HG02852 (cell line): Measurements from ENCODE around the gene TET1.
"Not testable (repeated sequence)": the region's sequence is repeated elsewhere in the genome, so short reads cannot be mapped to it uniquely, and the experiment has no call there.

Experiments
- ATAC-seq: cut with Tn5 transposase; IDR thresholded peaks from one replicate; pipeline ENCODE4 v1.9.1; 2021; ENCODE audit warnings: mild to moderate bottlenecking, moderate library complexity; ENCODE audit not compliant: unreplicated experiment

TET1 gene

GRCh38 chr10:68560186-68560942 is at the start of gene TET1:
Gene TET1, plus strand, starts transcription at chr10:68560337. Its CDS starts 12,002 bp downstream, at chr10:68572339.
- ATAC-seq = no peak

DNA sequence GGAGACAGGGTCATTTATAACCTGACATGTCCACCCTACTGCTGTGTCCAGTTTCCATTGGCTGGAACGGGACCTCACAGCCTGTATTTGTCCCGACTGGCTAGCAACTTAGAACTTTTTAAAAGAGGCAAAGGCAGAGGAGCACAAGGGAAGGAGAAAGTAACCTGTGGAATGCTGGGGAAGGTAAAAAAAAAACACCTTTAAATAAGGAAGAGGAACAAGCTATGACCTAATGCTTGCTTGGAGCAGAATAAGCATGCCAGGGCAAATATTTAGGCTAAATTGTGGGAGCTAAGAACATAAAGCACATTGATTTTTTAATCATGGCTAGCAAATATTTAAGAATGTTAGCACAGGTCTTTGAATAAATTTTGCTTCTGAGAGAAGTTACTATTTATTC is 43.9 kb upstream of the TET1 start:
- not testable (repeated sequence) for ATAC-seq

DNA sequence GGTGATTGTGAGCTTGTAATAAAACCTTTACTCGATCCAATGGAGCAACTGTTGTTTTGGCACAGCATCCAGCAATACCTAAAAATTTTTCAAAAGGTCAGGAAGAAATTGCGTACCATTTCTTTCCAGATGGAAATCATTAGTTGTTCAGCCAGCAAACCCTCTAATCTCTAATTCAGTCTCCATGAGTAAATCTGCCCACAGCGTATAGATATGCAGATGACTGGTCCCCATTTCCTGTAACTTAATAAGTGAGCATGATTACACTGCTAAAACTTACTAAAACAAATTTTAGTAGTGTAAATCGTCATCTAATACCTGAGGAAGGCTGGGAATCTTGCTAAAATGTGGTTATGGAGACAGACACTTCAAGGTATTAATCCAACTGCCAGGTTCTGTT is 43.4 kb upstream of the TET1 start:
- no peak for ATAC-seq

- no peak for ATAC-seq
Measured at GRCh38 chr10:68517188-68517587, 42.9 kb upstream of the TET1 start.

- not testable (repeated sequence) for ATAC-seq
Measured at GRCh38 chr10:68518609-68519008, 41.5 kb upstream of the TET1 start.

GRCh38 chr10:68525490-68526038 is 34.6 kb upstream of the TET1 start:
- ATAC-seq = not testable (repeated sequence)

GRCh38 chr10:68526634-68527307 is 33.4 kb upstream of the TET1 start:
- ATAC-seq = peak; percentile 46

DNA sequence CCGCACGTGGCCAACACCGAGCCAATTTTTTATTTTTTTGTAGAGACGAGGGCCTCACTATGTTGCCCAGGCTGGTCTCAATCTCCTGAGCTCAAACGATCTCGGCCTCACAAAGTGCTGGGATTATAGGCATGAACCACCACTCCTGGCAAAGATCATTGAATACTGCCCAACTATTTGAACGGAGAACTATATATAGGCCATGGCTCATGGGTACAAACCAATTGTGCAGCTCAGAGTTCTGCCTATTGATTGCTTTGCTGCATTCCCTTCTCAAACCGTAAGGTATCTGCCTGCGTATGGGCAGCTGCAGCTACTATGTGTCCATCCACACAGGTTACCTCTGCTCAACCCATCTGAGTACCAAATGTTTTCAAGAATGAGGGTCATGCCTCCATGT is 23.2 kb upstream of the TET1 start:
- no peak for ATAC-seq

GRCh38 chr10:68537796-68538195 is 22.3 kb upstream of the TET1 start:
- no peak for ATAC-seq

DNA sequence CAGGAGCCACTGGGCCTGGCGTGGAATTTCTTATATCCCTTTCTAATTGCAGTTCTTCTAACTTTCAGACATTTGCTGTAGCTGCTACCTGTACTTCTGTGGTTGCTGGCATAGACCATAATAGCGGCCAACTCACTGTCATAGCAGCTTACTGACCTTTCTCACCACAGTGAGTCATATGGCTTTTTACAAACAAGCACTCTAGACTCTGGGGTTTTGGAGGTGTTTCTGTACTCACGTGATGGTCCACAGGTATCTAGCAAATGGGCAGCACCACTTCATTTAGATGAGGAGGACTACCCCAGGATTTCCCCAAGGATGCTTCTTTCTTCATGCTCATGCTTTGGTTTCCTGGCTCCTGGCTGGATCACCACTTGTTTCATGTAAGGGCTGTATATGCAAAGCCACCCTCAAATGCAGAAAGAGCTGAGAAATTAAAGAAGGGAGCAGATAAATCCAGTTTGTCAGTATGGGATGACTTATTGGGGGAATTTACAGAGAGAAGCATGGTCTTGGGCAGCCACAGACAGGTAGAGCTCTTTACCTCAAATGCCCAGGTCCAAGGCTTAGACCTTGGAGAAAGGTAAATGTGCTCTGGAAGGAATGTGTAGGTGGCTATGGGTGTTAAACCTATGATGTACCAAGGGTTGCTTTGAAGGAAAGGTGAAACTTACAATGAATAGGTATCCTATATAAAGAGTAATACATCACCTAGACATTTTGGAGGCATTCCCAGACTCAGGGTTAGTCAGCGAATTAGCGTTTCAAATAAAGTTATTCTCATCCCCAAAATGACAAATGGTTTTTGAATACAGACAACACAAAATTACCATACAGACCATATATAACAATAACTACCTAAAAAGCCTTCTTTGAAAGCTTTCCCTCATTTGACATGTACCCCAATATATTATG is 16.9 kb upstream of the TET1 start:
- no peak for ATAC-seq

- no peak for ATAC-seq
Measured at GRCh38 chr10:68550747-68551411, 9.3 kb upstream of the TET1 start.

- ATAC-seq = no peak
Measured at GRCh38 chr10:68553138-68553537, 7.0 kb upstream of the TET1 start.

DNA sequence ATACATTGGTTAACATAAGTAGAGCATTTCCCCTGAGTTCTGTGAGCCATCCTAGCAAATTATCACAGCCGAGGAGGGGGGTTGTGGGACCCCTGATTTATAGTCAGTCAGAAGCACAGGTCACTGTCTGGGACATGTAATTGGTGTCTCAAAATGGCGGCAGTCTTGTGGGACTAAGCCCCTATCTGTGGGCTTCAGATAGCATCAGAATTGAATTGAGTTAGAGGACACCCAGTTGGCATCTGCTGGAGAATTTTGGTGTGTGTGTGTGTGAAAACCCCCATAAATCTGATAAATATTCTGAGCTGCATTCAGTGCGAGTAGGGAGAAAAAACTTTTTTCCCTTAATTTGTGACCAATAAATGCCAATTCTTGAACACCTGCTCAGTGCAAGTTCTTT is 6.5 kb upstream of the TET1 start:
- no peak for ATAC-seq

GRCh38 chr10:68558478-68558877 is 1.7 kb upstream of the TET1 start:
- ATAC-seq = no peak

GRCh38 chr10:68559251-68559650 is 886 bp upstream of the TET1 start:
- ATAC-seq = no peak

DNA sequence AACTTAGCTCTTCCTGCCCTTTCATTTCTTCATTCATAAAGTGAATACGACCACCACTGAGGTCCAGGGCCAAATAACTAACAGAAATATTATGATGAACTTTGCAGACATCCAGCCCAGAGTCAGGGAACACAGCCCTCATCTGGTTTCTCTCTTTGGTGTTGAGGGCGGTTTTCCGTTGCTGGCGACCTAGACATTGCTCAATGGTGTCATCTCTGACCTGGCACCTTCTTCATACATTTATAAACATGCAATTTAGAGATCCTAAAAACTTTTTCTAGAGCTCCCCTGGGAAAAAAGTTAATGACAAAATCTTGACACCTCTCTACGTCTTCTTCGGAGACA is 324 bp upstream of the TET1 start:
- ATAC-seq = no peak

- no peak for ATAC-seq
Measured at GRCh38 chr10:68560943-68561864, 1.1 kb downstream of the TET1 start.

DNA sequence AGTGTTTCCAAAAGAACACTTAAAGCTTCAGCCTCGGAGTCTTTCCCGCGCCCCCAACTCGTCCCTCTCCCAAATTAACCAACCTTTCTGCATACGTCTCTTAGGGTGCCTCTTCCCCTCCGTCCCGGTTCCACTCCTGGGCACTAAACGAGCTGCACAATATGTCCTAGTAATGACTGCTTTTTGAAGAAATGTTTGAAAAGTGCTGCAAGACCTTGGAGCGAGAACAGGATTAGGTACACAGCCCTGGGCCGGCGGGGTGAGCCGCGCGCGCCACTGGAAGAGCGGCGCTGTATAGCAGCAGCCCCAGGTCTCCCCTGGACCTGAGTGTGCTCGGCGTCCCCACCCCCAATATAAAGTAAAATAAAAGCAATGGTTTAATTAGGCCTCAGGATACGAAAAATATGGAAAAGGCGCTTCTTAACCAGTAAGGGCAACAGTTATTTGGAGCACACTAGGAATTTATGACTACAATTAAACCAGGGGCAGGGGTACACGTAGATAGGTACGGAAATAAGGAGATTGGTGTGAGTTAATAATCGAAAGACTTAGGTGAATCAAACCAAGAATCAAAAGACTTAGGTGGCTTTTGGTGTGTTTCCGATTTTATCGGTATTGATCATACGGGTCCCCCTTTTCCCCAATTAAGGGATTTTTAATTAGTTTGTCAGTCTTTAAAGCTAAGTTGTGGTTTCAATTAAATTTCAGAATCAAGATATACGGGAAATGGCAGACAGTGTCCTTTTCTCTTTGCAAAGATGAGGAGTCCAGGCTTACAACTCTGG is 1.9 kb downstream of the TET1 start:
- ATAC-seq = no peak
